GM21367 (cell line): ENCODE measurements around the gene INSR.
"Not testable (repeated sequence)": the region's sequence is repeated elsewhere in the genome, so short reads cannot be mapped to it uniquely, and the experiment has no call there.

Experiments used
- ATAC-seq: cut with Tn5 transposase; IDR thresholded peaks from one replicate; pipeline ENCODE4 v1.9.1; 2021; ENCODE audit not compliant: unreplicated experiment

Gene INSR

GRCh38 chr19:7258041-7258839, 36.0 kb downstream of the INSR start:
- ATAC-seq = no peak

GRCh38 chr19:7257148-7258040, 36.8 kb downstream of the INSR start:
- ATAC-seq = no peak

- no peak for ATAC-seq
Measured at GRCh38 chr19:7255631-7256030, 38.6 kb downstream of the INSR start.

- ATAC-seq = no peak
Measured at GRCh38 chr19:7255119-7255518, 39.1 kb downstream of the INSR start.

- no peak for ATAC-seq
Measured at GRCh38 chr19:7254590-7254989, 39.6 kb downstream of the INSR start.

GRCh38 chr19:7252364-7252763, 41.9 kb downstream of the INSR start:
- ATAC-seq = no peak

GRCh38 chr19:7251494-7251893, 42.7 kb downstream of the INSR start:
- no peak for ATAC-seq

GRCh38 chr19:7250951-7251350, 43.3 kb downstream of the INSR start:
- ATAC-seq = no peak

- no peak for ATAC-seq
Measured at GRCh38 chr19:7250057-7250596, 44.1 kb downstream of the INSR start.

GRCh38 chr19:7247155-7247554, 47.1 kb downstream of the INSR start:
- no peak for ATAC-seq

- no peak for ATAC-seq
Measured at GRCh38 chr19:7246601-7247000, 47.6 kb downstream of the INSR start.

GRCh38 chr19:7242601-7243258, 51.5 kb downstream of the INSR start:
- peak; percentile 51 for ATAC-seq

- no peak for ATAC-seq
Measured at GRCh38 chr19:7238051-7238450, 56.2 kb downstream of the INSR start.

- no peak for ATAC-seq
Measured at GRCh38 chr19:7236153-7236552, 58.1 kb downstream of the INSR start.

- ATAC-seq = no peak
Measured at GRCh38 chr19:7230826-7231225, 63.4 kb downstream of the INSR start.

- ATAC-seq = no peak
Measured at GRCh38 chr19:7229735-7230134, 64.5 kb downstream of the INSR start.

GRCh38 chr19:7228935-7229541, 65.2 kb downstream of the INSR start:
- no peak for ATAC-seq

GRCh38 chr19:7227735-7228134, 66.5 kb downstream of the INSR start:
- no peak for ATAC-seq

- not testable (repeated sequence) for ATAC-seq
Measured at GRCh38 chr19:7227149-7227548, 67.1 kb downstream of the INSR start.

- no peak for ATAC-seq
Measured at GRCh38 chr19:7226739-7227138, 67.5 kb downstream of the INSR start.

- no peak for ATAC-seq
Measured at GRCh38 chr19:7225741-7226140, 68.5 kb downstream of the INSR start.
